ENCODE results near the gene SEC63.

GRCh38 chr6:107988570-107988969 is 30.6 kb upstream of the SEC63 start:
- TF ChIP-seq POLR2A (IDR thresholded peaks at IDR 0.05): no peak
- TF ChIP-seq CTCF (IDR thresholded peaks at IDR 0.05 in 4 of 5, conservative IDR thresholded peaks at IDR 0.05 in 1 of 5): no peak

Measured in gastrocnemius medialis (tissue), 4 donors.